H1 (cell line): ENCODE data around the gene LMX1A. TPM values are rescaled to one million over a fixed set of nuclear protein-coding genes. Genes with fewer than 3 reads are reported as not detected.

Experiments
- BRCA1 ChIP-seq: IDR thresholded peaks from 2 replicates; pipeline ENCODE4 v1.6.1; 2012; ENCODE audit warnings: low read depth, low read length, improper control_type of control experiment
- SIN3A ChIP-seq, 2 experiments: IDR thresholded peaks in 1 of 2; conservative IDR thresholded peaks in 1 of 2; 2 replicates each; pipeline ENCODE4 v1.6.1; 2011 to 2012; ENCODE audit warnings: low read length in 2 of 2, improper control_type of control experiment in 1 of 2, low read depth in 1 of 2, mild to moderate bottlenecking in 1 of 2
- polyA plus RNA-seq, 7 experiments: library from polyadenylated mRNA; depleted of rRNA in 3 of 7; stranded (reverse) in 5 of 7; unstranded in 2 of 7; fragments of >200 nt in 5 of 7; fragments of 200-250 nt in 2 of 7; gene quantifications; 1 replicate in 5 of 7; 2 replicates in 1 of 7; 4 replicates in 1 of 7; pipeline versions ENCODE4 v1.2.1 to v1.2.3, GENCODE V29; 2011 to 2013; ENCODE audit warnings: missing spikeins in 2 of 7, mixed read lengths in 2 of 7
- total RNA-seq: library from RNA; stranded (reverse); fragmentation: NEBNext Ultra II Directional; extraction: Animal tissue kit (Norgen Biotek cat#: 25700); gene quantifications from 2 replicates; pipeline ENCODE4 v1.2.1, GENCODE V29; 2021

LMX1A gene
- total and polyA plus RNA-seq, 2 of the 8 experiments (the other 6 are each of a cell fraction or from before 2014, with no cell fraction given) = not detected

GRCh38 chr1:165218731-165219130, 137.8 kb downstream of the LMX1A start (continued):
- TF ChIP-seq BRCA1 (no peak), SIN3A (conservative IDR thresholded peaks at IDR 0.05 in 1 of 2, IDR thresholded peaks at IDR 0.05 in 1 of 2; ENCODE audit: low read depth in 1 of 2, low read length in 2 of 2) (no peak)
- TF ChIP-seq, all 59 proteins: peak for 0
